Sigmoid colon (tissue), 4 donors: Measurements from ENCODE around the gene OR4X2.

Experiments
- EP300 ChIP-seq, 4 donors: sonication (generic); formaldehyde crosslinking; IDR thresholded peaks; one replicate each; pipeline ENCODE4 v1.6.1; 2017; ENCODE audit warnings: antibody characterized with exemption in 4 of 4
- TF ChIP-seq, protein P1 (sequence below), 4 experiments: fragments of 450-650 bp in 3 of 4; fragments of 200-600 bp in 1 of 4; IDR thresholded peaks; one replicate each; pipeline ENCODE4 v1.5.1; 2016 to 2019; ENCODE audit warnings: antibody characterized with exemption in 4 of 4, mild to moderate bottlenecking in 3 of 4, moderate library complexity in 2 of 4

DNA sequence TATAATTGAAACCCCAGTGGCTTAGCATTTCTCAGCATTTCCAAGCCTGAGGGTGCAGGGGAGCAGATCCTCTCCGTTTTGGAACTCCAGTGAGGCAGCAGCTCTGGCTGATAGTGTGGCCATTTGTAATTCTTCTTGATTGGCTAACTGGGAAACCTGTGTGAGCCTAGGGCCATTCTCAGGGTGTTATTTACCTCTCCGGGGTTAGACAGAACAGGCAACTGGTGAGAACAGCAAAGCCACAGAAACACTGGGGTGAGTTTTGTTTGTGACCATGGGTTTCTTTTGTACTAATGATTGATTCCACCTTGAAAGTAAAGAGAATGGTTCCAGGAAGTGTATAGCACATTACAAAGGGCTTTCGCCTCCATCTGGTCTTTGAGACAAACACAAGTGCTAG is 2.4 kb upstream of the OR4X2 start:
- TF ChIP-seq, protein P1, sequence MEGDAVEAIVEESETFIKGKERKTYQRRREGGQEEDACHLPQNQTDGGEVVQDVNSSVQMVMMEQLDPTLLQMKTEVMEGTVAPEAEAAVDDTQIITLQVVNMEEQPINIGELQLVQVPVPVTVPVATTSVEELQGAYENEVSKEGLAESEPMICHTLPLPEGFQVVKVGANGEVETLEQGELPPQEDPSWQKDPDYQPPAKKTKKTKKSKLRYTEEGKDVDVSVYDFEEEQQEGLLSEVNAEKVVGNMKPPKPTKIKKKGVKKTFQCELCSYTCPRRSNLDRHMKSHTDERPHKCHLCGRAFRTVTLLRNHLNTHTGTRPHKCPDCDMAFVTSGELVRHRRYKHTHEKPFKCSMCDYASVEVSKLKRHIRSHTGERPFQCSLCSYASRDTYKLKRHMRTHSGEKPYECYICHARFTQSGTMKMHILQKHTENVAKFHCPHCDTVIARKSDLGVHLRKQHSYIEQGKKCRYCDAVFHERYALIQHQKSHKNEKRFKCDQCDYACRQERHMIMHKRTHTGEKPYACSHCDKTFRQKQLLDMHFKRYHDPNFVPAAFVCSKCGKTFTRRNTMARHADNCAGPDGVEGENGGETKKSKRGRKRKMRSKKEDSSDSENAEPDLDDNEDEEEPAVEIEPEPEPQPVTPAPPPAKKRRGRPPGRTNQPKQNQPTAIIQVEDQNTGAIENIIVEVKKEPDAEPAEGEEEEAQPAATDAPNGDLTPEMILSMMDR (IDR thresholded peaks at IDR 0.05): no peak
- TF ChIP-seq EP300 (IDR thresholded peaks at IDR 0.05): no peak
